PC-3 (cell line): ENCODE measurements around the gene ATP1A2.

Source experiments
- CTCF ChIP-seq: fragments of 300-600 bp; sonication (generic); conservative IDR thresholded peaks from 2 replicates; pipeline ENCODE4 v1.5.1; 2017; ENCODE audit warnings: antibody characterized with exemption, low read depth, mild to moderate bottlenecking, low read length
- EZH2 ChIP-seq: fragments of 300-600 bp; sonication (generic); IDR thresholded peaks from one replicate; pipeline ENCODE4 v1.6.1; 2017; ENCODE audit warnings: antibody characterized with exemption, mild to moderate bottlenecking, low read length; ENCODE audit not compliant: unreplicated experiment
- EZH2phosphoT487 ChIP-seq: fragments of 300-600 bp; sonication (generic); IDR thresholded peaks from 2 replicates; pipeline ENCODE4 v1.6.1; 2018; ENCODE audit warnings: mild to moderate bottlenecking, antibody characterized with exemption, low read length, borderline replicate concordance

- TF ChIP-seq EZH2 (no peak), EZH2phosphoT487 (no peak), CTCF (no peak)
Measured at GRCh38 chr1:160186246-160186645, 70.7 kb downstream of the ATP1A2 start.
